HG03060 (cell line): ENCODE results near the gene PPP5C.
"Not testable (repeated sequence)": the region's sequence is repeated elsewhere in the genome, so short reads cannot be mapped to it uniquely, and the experiment has no call there.

Experiments used
- ATAC-seq: cut with Tn5 transposase; IDR thresholded peaks from one replicate; pipeline ENCODE4 v1.9.1; 2021; ENCODE audit warnings: low read depth, moderate number of reproducible peaks; ENCODE audit not compliant: unreplicated experiment

PPP5C gene

DNA sequence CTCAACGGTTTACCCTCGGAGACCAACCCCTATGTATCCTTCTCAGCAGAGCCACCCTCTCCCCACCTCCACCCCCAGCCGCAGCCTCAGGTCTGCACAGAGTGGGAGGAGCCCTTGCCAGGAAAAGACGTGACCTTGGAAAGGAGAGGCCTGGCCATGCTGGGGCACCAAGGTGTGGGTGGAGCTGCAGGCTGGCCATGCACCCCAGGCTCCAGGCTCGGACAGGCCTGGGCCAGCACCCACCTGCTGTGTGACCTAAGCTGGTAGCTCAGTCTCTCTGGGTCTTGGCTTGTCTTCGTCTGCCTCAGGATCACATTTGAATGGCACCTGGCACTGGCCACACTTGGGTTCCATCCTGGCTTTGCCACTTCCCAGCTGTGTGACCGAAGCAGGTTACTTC is 37.0 kb downstream of the PPP5C start:
- ATAC-seq = no peak

GRCh38 chr19:46384396-46384795 is 37.5 kb downstream of the PPP5C start:
- ATAC-seq = no peak

DNA sequence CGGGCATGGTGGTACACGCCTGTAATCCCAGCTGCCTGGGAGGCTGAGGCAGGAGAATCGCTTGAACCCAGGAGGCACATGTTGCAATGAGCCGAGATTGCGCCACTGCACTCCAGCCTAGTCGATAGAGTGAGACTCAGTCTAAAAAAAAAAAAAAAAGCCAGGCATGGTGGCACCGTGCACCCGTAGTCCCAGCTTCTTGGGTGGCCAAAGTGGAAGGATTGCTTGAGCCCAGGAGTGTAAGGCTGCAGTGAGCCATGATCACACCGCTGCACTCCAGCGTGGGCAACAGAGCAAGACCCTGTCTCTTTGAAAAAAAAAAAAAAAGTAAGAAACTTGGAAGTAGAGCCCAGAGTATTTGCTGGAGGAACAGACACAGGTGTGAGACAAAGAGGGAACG is 38.7 kb downstream of the PPP5C start:
- ATAC-seq = no peak

DNA sequence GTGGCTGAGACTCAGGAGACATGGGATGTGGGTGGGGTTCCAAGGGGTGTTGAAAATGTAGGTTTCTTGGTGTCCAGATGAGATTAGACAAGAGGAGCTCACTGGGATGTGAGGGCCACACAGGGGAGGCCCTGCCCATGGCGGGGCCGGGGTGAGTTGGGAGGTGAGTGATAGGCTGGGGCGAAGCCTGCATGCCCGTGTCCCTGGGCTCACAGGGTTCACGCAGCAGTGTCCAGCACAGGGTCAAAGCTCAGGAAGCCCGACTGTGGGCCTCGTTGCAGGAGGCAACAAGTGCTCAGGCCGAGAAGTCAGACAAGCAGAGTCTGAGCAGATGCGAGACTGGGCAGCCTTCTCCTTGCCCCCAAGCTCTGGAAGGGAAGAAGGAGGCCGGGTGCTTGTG is 39.3 kb downstream of the PPP5C start:
- ATAC-seq = no peak

GRCh38 chr19:46386996-46387712 is 40.3 kb downstream of the PPP5C start:
- no peak for ATAC-seq

- no peak for ATAC-seq
These were observed 40.8 kb downstream of the PPP5C start for GRCh38 chr19:46387713-46388130.

- no peak for ATAC-seq
These were observed 41.6 kb downstream of the PPP5C start for GRCh38 chr19:46388311-46389095.

DNA sequence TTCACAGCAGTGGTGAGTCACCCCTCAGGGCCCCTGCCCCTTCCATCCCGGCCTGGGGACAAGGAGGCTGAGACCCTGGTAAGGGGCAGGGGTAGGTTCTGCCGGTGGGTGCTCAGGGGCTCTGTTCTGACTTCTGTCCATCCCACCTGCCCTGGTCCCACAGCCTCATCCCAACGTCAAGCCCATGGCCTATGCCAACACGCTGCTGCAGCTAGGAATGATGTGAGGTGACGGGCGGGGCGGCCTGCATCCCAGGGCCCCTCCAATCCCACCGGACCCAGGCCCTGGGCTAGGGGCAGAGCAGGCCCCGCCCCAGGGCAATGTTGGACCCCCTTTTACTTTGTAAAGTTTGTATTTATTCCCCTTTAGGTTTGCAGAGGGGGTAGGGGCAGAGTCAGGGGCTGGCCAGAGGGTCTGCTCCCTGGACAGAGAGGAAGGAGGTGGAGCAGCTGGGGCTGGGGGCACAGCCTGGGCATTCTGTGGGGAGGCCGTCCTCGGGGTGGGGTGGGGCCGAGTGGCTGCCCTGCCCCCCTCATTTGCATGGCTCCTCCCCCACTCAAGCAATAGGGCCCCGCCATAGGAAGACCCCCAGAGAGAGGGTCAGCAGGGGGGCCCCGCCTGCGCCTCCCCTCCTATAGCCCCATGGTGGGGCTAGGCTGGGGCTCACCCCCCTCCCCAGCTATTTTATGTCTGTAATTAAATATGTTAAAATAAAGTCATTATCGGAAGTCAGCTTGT is 43.4 kb downstream of the PPP5C start:
- ATAC-seq = no peak

DNA sequence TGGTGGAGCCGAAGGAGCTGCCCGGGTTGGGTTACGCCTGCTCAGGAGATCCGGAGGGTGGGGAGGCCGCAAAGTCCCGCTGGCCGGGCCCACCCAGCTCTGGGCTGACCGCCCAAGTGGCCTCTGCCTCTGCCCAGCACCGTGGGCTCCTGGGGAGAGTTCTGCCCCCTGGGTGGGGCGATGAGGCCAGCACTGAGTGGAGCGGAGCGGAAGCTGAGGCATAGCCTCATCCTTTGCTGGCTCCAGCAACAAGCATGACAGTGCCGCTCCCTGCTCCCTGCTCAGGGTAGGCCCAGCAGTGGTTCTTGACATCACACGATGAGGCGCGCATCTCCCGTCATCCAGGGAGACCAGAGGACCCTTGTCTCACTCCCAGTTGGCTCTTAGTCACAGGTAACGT is 44.0 kb downstream of the PPP5C start:
- ATAC-seq = no peak

GRCh38 chr19:46391296-46392251 is 44.7 kb downstream of the PPP5C start:
- no peak for ATAC-seq

GRCh38 chr19:46392252-46392801 is 45.4 kb downstream of the PPP5C start:
- no peak for ATAC-seq

DNA sequence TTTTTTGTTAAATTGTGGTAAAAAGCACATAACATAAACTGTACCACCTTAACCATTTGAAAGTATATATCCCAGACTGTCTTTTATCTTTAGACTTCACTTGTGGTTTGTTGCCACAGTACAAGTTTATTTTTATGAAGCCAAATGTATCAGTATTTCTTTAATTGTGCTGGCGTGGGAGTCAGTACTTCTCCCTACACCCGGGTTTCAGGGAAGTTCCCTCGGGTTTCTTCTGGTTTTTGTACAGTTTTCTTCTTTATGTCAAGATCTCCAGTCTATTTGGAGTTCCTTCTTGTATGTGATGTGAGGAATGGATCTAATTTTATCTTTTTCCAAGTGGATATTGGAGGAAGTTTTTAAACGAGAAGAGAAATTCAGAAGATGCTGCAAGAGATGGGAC is 46.0 kb downstream of the PPP5C start:
- no peak for ATAC-seq

DNA sequence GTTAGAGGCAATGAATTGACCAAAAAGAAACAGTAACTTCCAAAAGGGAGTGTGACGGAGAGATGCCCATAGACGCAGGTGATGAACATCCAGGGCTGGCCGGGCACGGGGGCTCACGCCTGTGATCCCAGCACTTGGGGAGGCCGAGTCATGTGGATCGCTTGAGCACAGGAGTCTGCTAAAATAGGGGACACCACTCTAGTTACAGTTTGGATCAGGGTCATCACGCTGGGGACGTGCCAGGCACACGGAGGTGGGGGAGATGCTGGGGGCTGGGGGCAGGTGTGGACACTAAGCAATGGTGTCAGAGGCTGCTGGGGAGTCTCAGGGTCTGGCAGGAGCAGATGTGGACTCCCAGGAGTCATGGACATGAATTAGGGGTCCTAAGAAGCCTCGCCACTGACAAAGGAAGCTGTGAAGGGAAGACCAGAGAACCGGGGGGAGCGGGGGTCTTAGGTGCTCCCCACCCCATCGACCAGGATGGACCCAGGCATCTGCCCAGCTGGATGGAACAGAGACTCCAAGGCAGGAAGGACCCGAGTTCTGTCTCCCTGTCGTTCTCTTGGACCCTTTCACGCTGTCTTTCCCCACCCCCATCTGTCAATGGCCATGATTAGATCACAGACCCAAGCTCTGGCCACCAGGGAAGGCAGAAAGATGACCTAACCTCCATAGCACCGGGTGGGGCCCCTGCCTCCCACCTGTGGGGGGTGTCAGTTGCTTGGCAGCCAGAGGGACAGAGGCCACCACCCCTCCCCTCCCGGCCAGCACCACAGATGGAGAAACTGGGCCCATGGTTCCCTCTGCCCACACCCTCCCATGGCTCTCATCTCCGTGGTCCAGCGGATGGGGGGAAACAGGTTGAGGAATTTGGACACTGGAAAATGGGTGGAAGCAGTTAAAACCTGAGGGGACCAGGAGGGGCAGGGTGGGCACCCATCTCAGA is 46.8 kb downstream of the PPP5C start:
- ATAC-seq = no peak

- ATAC-seq = no peak
These were observed 47.5 kb downstream of the PPP5C start for GRCh38 chr19:46394402-46394797.

DNA sequence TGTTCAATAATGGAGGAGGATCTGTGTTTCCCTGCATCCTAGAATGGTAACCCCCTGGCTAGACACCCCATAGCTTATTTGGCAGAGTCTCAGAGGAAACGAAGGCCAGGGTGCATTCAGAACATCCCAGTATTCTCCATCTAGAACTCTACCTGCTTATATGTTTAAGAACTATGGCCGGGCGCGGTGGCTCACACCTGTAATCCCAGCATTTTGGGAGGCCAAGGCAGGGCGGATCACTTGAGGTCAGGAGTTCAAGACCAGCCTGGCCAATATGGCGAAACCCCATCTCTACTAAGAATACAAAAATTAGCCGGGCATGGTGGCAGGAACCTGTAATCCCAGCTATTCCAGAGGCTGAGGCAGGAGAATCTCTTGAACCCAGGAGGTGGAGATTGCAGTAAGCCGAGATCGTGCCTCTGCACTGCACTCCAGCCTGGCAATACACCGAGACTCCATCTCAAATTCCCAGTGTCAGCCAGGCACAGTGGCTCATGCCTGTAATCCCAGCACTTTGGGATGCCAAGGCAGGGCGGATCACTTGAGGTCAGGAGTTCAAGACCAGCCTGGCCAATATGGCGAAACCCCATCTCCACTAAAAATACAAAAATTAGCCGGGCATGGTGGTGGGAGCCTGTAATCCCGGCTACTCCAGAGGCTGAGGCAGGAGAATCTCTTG is 51.1 kb downstream of the PPP5C start:
- not testable (repeated sequence) for ATAC-seq

DNA sequence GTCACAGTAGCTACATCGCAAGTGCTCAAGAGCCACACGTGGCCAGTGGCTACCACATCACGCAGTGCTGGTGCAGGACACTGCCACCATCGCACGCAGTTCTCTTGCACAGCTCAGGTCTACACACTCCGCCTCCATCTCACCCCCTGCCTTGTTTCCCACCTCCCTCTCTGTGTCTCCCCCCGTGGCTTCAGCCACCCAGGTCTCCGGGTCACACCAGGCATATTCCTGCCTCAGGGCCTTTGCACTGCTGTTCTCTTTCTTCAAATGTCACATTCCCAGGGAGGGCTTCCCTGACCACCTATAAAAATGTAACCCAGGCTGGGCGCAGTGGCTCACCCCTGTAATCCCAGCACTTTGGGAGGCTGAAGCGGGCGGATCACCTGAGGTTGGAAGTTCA is 55.8 kb downstream of the PPP5C start:
- ATAC-seq = no peak

DNA sequence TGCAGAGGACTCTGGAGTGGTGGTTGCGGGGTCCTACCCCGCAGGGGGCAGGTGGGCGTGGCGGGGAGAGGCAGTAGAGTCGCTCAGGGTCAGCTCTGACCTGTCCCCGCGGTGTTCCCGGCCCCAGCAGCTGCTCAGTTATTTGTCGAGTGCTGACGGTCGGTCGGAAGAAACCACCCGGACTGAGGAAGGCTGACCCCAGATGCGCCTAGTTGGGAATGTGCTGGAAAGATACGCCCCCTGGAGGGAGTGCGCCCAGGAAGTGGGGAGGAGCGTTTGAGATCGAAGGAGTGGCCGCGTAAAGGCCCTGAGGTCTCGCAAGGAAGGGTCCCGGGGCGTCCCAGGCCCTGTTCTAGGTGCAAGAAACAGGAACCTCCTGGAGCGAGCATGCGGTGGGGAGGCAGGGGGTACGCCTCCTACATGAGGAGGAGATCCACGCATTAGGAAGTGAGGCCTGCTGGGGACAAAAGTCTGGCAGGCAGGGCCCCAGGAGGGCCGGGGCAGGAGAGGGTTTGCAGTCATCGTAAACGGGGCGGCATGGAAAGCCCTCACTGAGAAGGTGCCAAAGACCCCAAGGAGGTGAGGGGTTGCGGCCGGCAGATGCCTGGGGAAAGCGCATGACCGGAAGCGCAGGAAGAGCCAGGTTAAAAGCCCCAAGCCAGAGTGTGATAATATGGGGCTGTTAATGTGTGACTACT is 57.3 kb downstream of the PPP5C start:
- ATAC-seq = no peak
